IMR-90 (cell line): ENCODE results near the gene PALLD. TPM values are rescaled to one million over a fixed set of nuclear protein-coding genes. Genes with fewer than 3 reads are reported as not detected.
A peak's percentile ranks its signal among the peaks of the same experiment; 100 is the strongest.

Experiments
- ATAC-seq: fragments of 200-7000 bp; cut with Tn5 transposase; 2 replicates; pipeline ENCODE4 v1.9.1; 2020; ENCODE audit warnings: low read depth, mild to moderate bottlenecking, moderate library complexity
- BruUV-seq: library from RNA; stranded (reverse); fragments of 400-500 nt; replicated peaks from 2 replicates; lab custom pipeline; 2021; lab: Mats Ljungman, UMichigan
- CTCF ChIA-PET: fragments of 300-600 bp; formaldehyde crosslinking; extraction: SDS; loops from one replicate; lab custom pipeline; 2021; ENCODE audit warnings: antibody characterized with exemption; lab: Yijun Ruan, JAX
- POLR2A ChIA-PET: fragments of 300-600 bp; sonication (Branson Sonifier 250); formaldehyde crosslinking; loops from one replicate; lab custom pipeline; 2022; ENCODE audit warnings: antibody characterized with exemption; ENCODE audit not compliant: unreplicated experiment; lab: Charles Lee
- DNase-seq: peaks from one replicate; pipeline ENCODE4 v3.0.0; 2013
- H2AFZ ChIP-seq: replicated peaks from 2 replicates; pipeline ENCODE3; 2013; ENCODE audit warnings: low read length, mild to moderate bottlenecking; ENCODE audit not compliant: poor library complexity
- H2AK5ac ChIP-seq: 2 replicates; pipeline ENCODE4 v1.6.1; 2013; ENCODE audit warnings: low read depth, low read length, inconsistent platforms
- H2AK9ac ChIP-seq: replicated peaks from 2 replicates; pipeline ENCODE3; 2013; ENCODE audit warnings: mild to moderate bottlenecking, low read depth, low read length, moderate library complexity; ENCODE audit not compliant: poor library complexity
- H2BK120ac ChIP-seq: 2 replicates; pipeline ENCODE4 v1.6.1; 2013; ENCODE audit warnings: low read depth, low read length, inconsistent platforms
- H2BK15ac ChIP-seq: 3 replicates; pipeline ENCODE4 v1.6.1; 2013; ENCODE audit warnings: low read depth, low read length, inconsistent platforms
- H2BK20ac ChIP-seq: 2 replicates; pipeline ENCODE4 v1.6.1; 2013; ENCODE audit warnings: low read depth, mild to moderate bottlenecking, inconsistent platforms, low read length, moderate library complexity
- H2BK5ac ChIP-seq: 2 replicates; pipeline ENCODE4 v1.6.1; 2013; ENCODE audit warnings: mild to moderate bottlenecking, low read depth, low read length, inconsistent platforms; ENCODE audit not compliant: poor library complexity, severe bottlenecking
- H3K14ac ChIP-seq: replicated peaks from 2 replicates; pipeline ENCODE4 v1.6.1; 2013; ENCODE audit warnings: low read depth, low read length, inconsistent platforms
- H3K18ac ChIP-seq: 2 replicates; pipeline ENCODE4 v1.6.1; 2013; ENCODE audit warnings: low read depth, low read length, control low read depth
- H3K23ac ChIP-seq: 2 replicates; pipeline ENCODE4 v1.6.1; 2013; ENCODE audit warnings: low read depth, low read length, inconsistent platforms
- H3K27ac ChIP-seq: 2 replicates; pipeline ENCODE4 v1.5.1; 2013; ENCODE audit warnings: mild to moderate bottlenecking, control low read depth, low read length; ENCODE audit not compliant: insufficient read depth
- H3K27me3 ChIP-seq: 2 replicates; pipeline ENCODE4 v1.6.1; 2013; ENCODE audit warnings: low read length; ENCODE audit not compliant: control insufficient read depth, insufficient read depth
- H3K36me3 ChIP-seq: 2 replicates; pipeline ENCODE4 v1.6.1; 2013; ENCODE audit warnings: low read length, mixed read lengths; ENCODE audit not compliant: control insufficient read depth, insufficient read depth
- H3K4ac ChIP-seq: 2 replicates; pipeline ENCODE4 v1.6.1; 2013; ENCODE audit warnings: low read depth, low read length, inconsistent platforms
- H3K4me1 ChIP-seq: 2 replicates; pipeline ENCODE4 v1.6.1; 2013; ENCODE audit warnings: low read length, mixed read lengths; ENCODE audit not compliant: control insufficient read depth, insufficient read depth
- H3K4me2 ChIP-seq: 2 replicates; pipeline ENCODE4 v1.6.1; 2013; ENCODE audit warnings: low read depth, mild to moderate bottlenecking, control low read depth, low read length, moderate library complexity
- H3K4me3 ChIP-seq: 2 replicates; pipeline ENCODE4 v1.5.1; 2013; ENCODE audit warnings: low read depth, mild to moderate bottlenecking, control low read depth, low read length, moderate library complexity; ENCODE audit not compliant: insufficient read depth
- H3K56ac ChIP-seq: 2 replicates; pipeline ENCODE4 v1.6.1; 2013; ENCODE audit warnings: low read length, inconsistent platforms; ENCODE audit not compliant: insufficient read depth; ENCODE audit errors: extremely low read depth
- H3K79me1 ChIP-seq, 2 experiments: 2 replicates each; pipeline ENCODE4 v1.6.1; 2013; ENCODE audit warnings: low read length in 2 of 2, inconsistent platforms in 1 of 2, low read depth in 1 of 2
- H3K9ac ChIP-seq: 2 replicates; pipeline ENCODE4 v1.6.1; 2013; ENCODE audit warnings: low read depth, low read length, control low read depth
- H3K9me1 ChIP-seq: 2 replicates; pipeline ENCODE4 v1.6.1; 2013; ENCODE audit warnings: low read length, inconsistent platforms; ENCODE audit not compliant: insufficient read depth
- H3K9me3 ChIP-seq: 2 replicates; pipeline ENCODE4 v1.6.1; 2013; ENCODE audit warnings: low read length; ENCODE audit not compliant: control insufficient read depth, insufficient read depth
- H4K20me1 ChIP-seq: 2 replicates; pipeline ENCODE4 v1.6.1; 2013; ENCODE audit warnings: low read length, inconsistent platforms; ENCODE audit not compliant: insufficient read depth
- H4K5ac ChIP-seq: 2 replicates; pipeline ENCODE4 v1.6.1; 2013; ENCODE audit warnings: mild to moderate bottlenecking, low read depth, low read length, control low read depth
- H4K8ac ChIP-seq, 2 experiments: 2 replicates each; pipeline ENCODE4 v1.6.1; 2013; ENCODE audit warnings: low read depth in 2 of 2, low read length in 2 of 2, control low read depth in 1 of 2, inconsistent platforms in 1 of 2
- H4K91ac ChIP-seq: 2 replicates; pipeline ENCODE4 v1.6.1; 2013; ENCODE audit warnings: low read depth, low read length, inconsistent platforms; ENCODE audit not compliant: insufficient read depth
- BHLHE40 ChIP-seq: fragments of 150-350 bp; IDR thresholded peaks from 2 replicates; pipeline ENCODE4 v1.6.1; 2016; ENCODE audit warnings: mild to moderate bottlenecking, low read depth, low read length
- CEBPB ChIP-seq: IDR thresholded peaks from 2 replicates; pipeline ENCODE4 v1.6.1; 2012; ENCODE audit warnings: low read depth, low read length, improper control_type of control experiment
- CHD1 ChIP-seq: IDR thresholded peaks from 2 replicates; pipeline ENCODE4 v1.6.1; 2012; ENCODE audit warnings: low read depth, low read length, improper control_type of control experiment
- MAZ ChIP-seq: IDR thresholded peaks from 2 replicates; pipeline ENCODE4 v1.6.1; 2012; ENCODE audit warnings: low read depth, mild to moderate bottlenecking, low read length, improper control_type of control experiment, moderate library complexity, borderline replicate concordance
- MXI1 ChIP-seq: IDR thresholded peaks from 2 replicates; pipeline ENCODE4 v1.6.1; 2012; ENCODE audit warnings: low read depth, mild to moderate bottlenecking, low read length, moderate library complexity, borderline replicate concordance
- RCOR1 ChIP-seq: IDR thresholded peaks from 2 replicates; pipeline ENCODE4 v1.6.1; 2012; ENCODE audit warnings: mild to moderate bottlenecking, low read length, improper control_type of control experiment; ENCODE audit not compliant: insufficient replicate concordance
- RFX5 ChIP-seq: IDR thresholded peaks from 2 replicates; pipeline ENCODE4 v1.8.0; 2012; ENCODE audit warnings: low read depth, mild to moderate bottlenecking, low read length, moderate library complexity
- SMC3 ChIP-seq: fragments of 150-350 bp; IDR thresholded peaks from 2 replicates; pipeline ENCODE4 v1.6.1; 2016; ENCODE audit warnings: low read depth, mild to moderate bottlenecking, antibody characterized with exemption, low read length, moderate library complexity
- WGBS, 2 experiments: methylation state at CpG; one replicate each; pipeline versions ENCODE4 v1.1.5 to v1.1.7; 2013; ENCODE audit warnings: missing lambda C conversion rate in 2 of 2; ENCODE audit not compliant: insufficient read length in 1 of 2; ENCODE audit errors: extremely low coverage in 2 of 2; 5-methylcytosine and 5-hydroxymethylcytosine counted together
- dilution Hi-C: fragments of 300-500 bp; cut with HindIII; formaldehyde crosslinking; loops from one replicate; pipeline ENCODE4 v1.14.3; 2018; ENCODE audit warnings: low sequenced_read_pairs; ENCODE audit not compliant: unreplicated experiment
- in situ Hi-C: fragments of 300-500 bp; cut with MboI; formaldehyde crosslinking; loops from 3 replicates; pipeline ENCODE4 v1.14.3; 2019; ENCODE audit warnings: low sequenced_read_pairs, inconsistent platforms, mixed read lengths
- intact Hi-C: fragments of 100-400 bp; cut with micrococcal nuclease; formaldehyde crosslinking; loops from 2 replicates; pipeline ENCODE4 v1.10.0; 2022
- polyA plus RNA-seq, 3 experiments: library from polyadenylated mRNA; depleted of rRNA; stranded (reverse); fragments of >200 nt; gene quantifications; 2 replicates each; pipeline ENCODE4 v1.2.3, GENCODE V29; 2012; ENCODE audit warnings: low replicate concordance in 1 of 3
- total RNA-seq: library from RNA; depleted of rRNA; stranded (reverse); fragments of >200 nt; gene quantifications from 2 replicates; pipeline ENCODE4 v1.2.3, GENCODE V29; 2012
- TF ChIP-seq, protein P1 (sequence below): conservative IDR thresholded peaks from 2 replicates; pipeline ENCODE4 v1.5.1; 2012; ENCODE audit warnings: mild to moderate bottlenecking, low read depth, low read length, improper control_type of control experiment
- TF ChIP-seq, protein P2 (sequence below): fragments of 150-350 bp; IDR thresholded peaks from 2 replicates; pipeline ENCODE4 v1.6.1; 2016; ENCODE audit warnings: low read depth, mild to moderate bottlenecking, low read length, moderate library complexity, borderline replicate concordance

PALLD gene
- total and polyA plus RNA-seq, 2 of the 4 experiments (the other 2 are of a cell fraction), result 91.0 to 91.9 TPM

GRCh38 chr4:168865854-168866253 lies 369.0 kb downstream of the PALLD start:
- no peak for TF ChIP-seq RCOR1
- no peak for TF ChIP-seq SMC3
- no peak for TF ChIP-seq MAZ
- TF ChIP-seq, protein P1, sequence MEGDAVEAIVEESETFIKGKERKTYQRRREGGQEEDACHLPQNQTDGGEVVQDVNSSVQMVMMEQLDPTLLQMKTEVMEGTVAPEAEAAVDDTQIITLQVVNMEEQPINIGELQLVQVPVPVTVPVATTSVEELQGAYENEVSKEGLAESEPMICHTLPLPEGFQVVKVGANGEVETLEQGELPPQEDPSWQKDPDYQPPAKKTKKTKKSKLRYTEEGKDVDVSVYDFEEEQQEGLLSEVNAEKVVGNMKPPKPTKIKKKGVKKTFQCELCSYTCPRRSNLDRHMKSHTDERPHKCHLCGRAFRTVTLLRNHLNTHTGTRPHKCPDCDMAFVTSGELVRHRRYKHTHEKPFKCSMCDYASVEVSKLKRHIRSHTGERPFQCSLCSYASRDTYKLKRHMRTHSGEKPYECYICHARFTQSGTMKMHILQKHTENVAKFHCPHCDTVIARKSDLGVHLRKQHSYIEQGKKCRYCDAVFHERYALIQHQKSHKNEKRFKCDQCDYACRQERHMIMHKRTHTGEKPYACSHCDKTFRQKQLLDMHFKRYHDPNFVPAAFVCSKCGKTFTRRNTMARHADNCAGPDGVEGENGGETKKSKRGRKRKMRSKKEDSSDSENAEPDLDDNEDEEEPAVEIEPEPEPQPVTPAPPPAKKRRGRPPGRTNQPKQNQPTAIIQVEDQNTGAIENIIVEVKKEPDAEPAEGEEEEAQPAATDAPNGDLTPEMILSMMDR, result no peak
- TF ChIP-seq BHLHE40, result no peak
- no peak for TF ChIP-seq CHD1
- TF ChIP-seq, protein P2, sequence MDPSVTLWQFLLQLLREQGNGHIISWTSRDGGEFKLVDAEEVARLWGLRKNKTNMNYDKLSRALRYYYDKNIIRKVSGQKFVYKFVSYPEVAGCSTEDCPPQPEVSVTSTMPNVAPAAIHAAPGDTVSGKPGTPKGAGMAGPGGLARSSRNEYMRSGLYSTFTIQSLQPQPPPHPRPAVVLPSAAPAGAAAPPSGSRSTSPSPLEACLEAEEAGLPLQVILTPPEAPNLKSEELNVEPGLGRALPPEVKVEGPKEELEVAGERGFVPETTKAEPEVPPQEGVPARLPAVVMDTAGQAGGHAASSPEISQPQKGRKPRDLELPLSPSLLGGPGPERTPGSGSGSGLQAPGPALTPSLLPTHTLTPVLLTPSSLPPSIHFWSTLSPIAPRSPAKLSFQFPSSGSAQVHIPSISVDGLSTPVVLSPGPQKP, result no peak
- no peak for TF ChIP-seq CEBPB
- no peak for TF ChIP-seq MXI1
- TF ChIP-seq RFX5, result no peak
- peak overlapping the region; percentile 39 for H4K5ac ChIP-seq
- H3K4me3 ChIP-seq, result no peak overlapping the region
- peak overlapping the region; percentile 97 for H2BK5ac ChIP-seq
- H2BK120ac ChIP-seq, result peak overlapping the region; percentile 61
- H2AK9ac ChIP-seq, result no peak overlapping the region
- 0 out of 3 replicates have a peak overlapping the region, but pooled peaks have one; percentile 45 for H2BK15ac ChIP-seq
- H2BK20ac ChIP-seq, result no peak overlapping the region
- no TSS peak for BruUV-seq
- peak overlapping the region; percentile 82 for H3K14ac ChIP-seq
- dilution Hi-C loops (no loop called here), in situ Hi-C loops (no loop called here), intact Hi-C loops (no loop called here)
- peaks cover 16% of the 10 kb centered on the region for H4K20me1 ChIP-seq
- no peak overlapping the region for H3K56ac ChIP-seq
- H3K9ac ChIP-seq, result no peak overlapping the region
- H4K8ac ChIP-seq, result peak overlapping the region; percentile 33 to 70; a peak in 2 of 4 replicates
- peak overlapping the region; percentile 90 for H2AK5ac ChIP-seq
- peaks cover 19% of the 10 kb centered on the region for H3K9me1 ChIP-seq
- H3K27ac ChIP-seq, result peak overlapping the region; percentile 72; the same call in 1 of the 2 replicates
- ATAC-seq, result no peak
- CTCF ChIA-PET, result no interaction called here
- POLR2A ChIA-PET, result interaction anchor here (0.9 kb wide), 1 partner anchor 33 kb away, joined by 3 read pairs; no protein-coding TSS in a partner anchor
- peaks cover 13% of the 10 kb centered on the region for H3K36me3 ChIP-seq
- H3K4me2 ChIP-seq, result no peak overlapping the region
- DNase-seq, result no peak
- WGBS, 2 experiments, result 100% methylated on average over 2 of the region's 3 CpGs; no CpG with 5 or more reads in 1 of the 2 experiments
- peaks cover 35 to 67% of the 10 kb centered on the region in 2 experiments for H3K79me1 ChIP-seq
- H3K9me3 ChIP-seq, result no peaks in the 10 kb centered on the region
- H3K4me1 ChIP-seq, result peaks cover 32% of the 10 kb centered on the region
- peak overlapping the region; percentile 78; the same call in 1 of the 2 replicates for H3K4ac ChIP-seq
- no peaks in the 10 kb centered on the region for H3K27me3 ChIP-seq
- H4K91ac ChIP-seq, result peak overlapping the region; percentile 37; the same call in 1 of the 2 replicates
- H3K23ac ChIP-seq, result peak overlapping the region; percentile 26; the same call in 1 of the 2 replicates
- H3K18ac ChIP-seq, result peak overlapping the region; percentile 83
- no peak overlapping the region for H2AFZ ChIP-seq
